ENCODE data around the gene NIPAL3. TPM values are rescaled to one million over a fixed set of nuclear protein-coding genes. Genes with fewer than 3 reads are reported as not detected.

Gene NIPAL3
- total RNA-seq, 1 donor from 2014 or later, result 13.1 TPM

Other genes with a start within 250 kb of the NIPAL3 start
- 19.6 and 21.2 TPM in 2 replicates for gene IFNLR1, start 228.5 kb upstream of the NIPAL3 start, total RNA-seq
- gene GRHL3, start 96.4 kb upstream of the NIPAL3 start, total RNA-seq, result 4.9 and 5.7 TPM in 2 replicates
- gene STPG1, start 2.0 kb upstream of the NIPAL3 start, total RNA-seq, result 16.7 and 19.2 TPM in 2 replicates
- 31.0 and 32.5 TPM in 2 replicates for gene RCAN3, start 87.0 kb downstream of the NIPAL3 start, total RNA-seq
- gene NCMAP, start 140.3 kb downstream of the NIPAL3 start, total RNA-seq, result 1.3 and 1.7 TPM in 2 replicates
- 197 and 199 TPM in 2 replicates for gene SRRM1, start 227.5 kb downstream of the NIPAL3 start, total RNA-seq